HEK293 (cell line): ENCODE measurements around the gene CDX2.

Experiments used
- CTCF ChIA-PET: fragments of 350-600 bp; formaldehyde crosslinking; extraction: SDS; loops from one replicate; lab custom pipeline; 2021; ENCODE audit warnings: antibody characterized with exemption; lab: Yijun Ruan, JAX
- POLR2A ChIA-PET: fragments of 300-600 bp; formaldehyde crosslinking; extraction: SDS; loops from one replicate; lab custom pipeline; 2020; ENCODE audit warnings: antibody characterized with exemption, inconsistent platforms; lab: Yijun Ruan, JAX
- H3K27ac ChIP-seq: fragments of 200-500 bp; sonication (Bioruptor generic); 2 replicates; pipeline ENCODE4 v1.5.1; 2014; ENCODE audit warnings: low read depth, low read length, control low read depth, inconsistent platforms; ENCODE audit errors: extremely low read depth
- H3K36me3 ChIP-seq, 2 experiments: fragments of 200-500 bp in 1 of 2; sonication (Bioruptor generic) in 1 of 2; 1 replicate in 1 of 2; 2 replicates in 1 of 2; pipeline ENCODE4 v1.5.1; 2014 to 2017; ENCODE audit warnings: inconsistent platforms in 2 of 2, low read length in 2 of 2; ENCODE audit not compliant: control insufficient read depth in 2 of 2, insufficient read depth in 1 of 2
- H3K4me1 ChIP-seq: fragments of 200-500 bp; sonication (Bioruptor generic); 2 replicates; pipeline ENCODE4 v1.5.1; 2014; ENCODE audit warnings: mild to moderate bottlenecking, low read length, inconsistent platforms; ENCODE audit not compliant: control insufficient read depth, insufficient read depth
- H3K4me3 ChIP-seq: 2 replicates; pipeline ENCODE4 v1.5.1; 2011; ENCODE audit warnings: low read depth, mild to moderate bottlenecking, control low read depth, low read length, moderate library complexity
- H3K9me3 ChIP-seq: fragments of 200-500 bp; sonication (Bioruptor generic); 2 replicates; pipeline ENCODE4 v1.5.1; 2014; ENCODE audit warnings: low read depth, low read length, inconsistent platforms; ENCODE audit not compliant: control insufficient read depth, insufficient read depth
- GLIS1 ChIP-seq: fragments of 450-650 bp; formaldehyde crosslinking; IDR thresholded peaks from 2 replicates; pipeline ENCODE4 v1.5.1; 2016; ENCODE audit warnings: missing biosample characterization, missing genetic modification characterization
- YY2 ChIP-seq: fragments of 450-650 bp; formaldehyde crosslinking; IDR thresholded peaks from 2 replicates; pipeline ENCODE4 v1.5.1; 2016; ENCODE audit warnings: missing biosample characterization, missing genetic modification characterization
- ZBTB20 ChIP-seq: fragments of 450-650 bp; formaldehyde crosslinking; IDR thresholded peaks from 2 replicates; pipeline ENCODE4 v1.5.1; 2016; ENCODE audit warnings: missing biosample characterization, missing genetic modification characterization
- ZBTB8A ChIP-seq: fragments of 450-650 bp; formaldehyde crosslinking; IDR thresholded peaks from 2 replicates; pipeline ENCODE4 v1.5.1; 2016; ENCODE audit warnings: missing biosample characterization, missing genetic modification characterization
- ZFP37 ChIP-seq: fragments of 450-650 bp; formaldehyde crosslinking; IDR thresholded peaks from 2 replicates; pipeline ENCODE4 v1.5.1; 2016; ENCODE audit warnings: missing biosample characterization, missing genetic modification characterization
- ZNF335 ChIP-seq: fragments of 450-650 bp; formaldehyde crosslinking; conservative IDR thresholded peaks from 2 replicates; pipeline ENCODE4 v1.5.1; 2016; ENCODE audit warnings: missing biosample characterization, missing genetic modification characterization
- ZNF394 ChIP-seq: fragments of 450-650 bp; formaldehyde crosslinking; IDR thresholded peaks from 2 replicates; pipeline ENCODE4 v1.5.1; 2016; ENCODE audit warnings: missing biosample characterization, missing genetic modification characterization, mild to moderate bottlenecking, moderate library complexity, borderline replicate concordance
- ZNF555 ChIP-seq: fragments of 450-650 bp; formaldehyde crosslinking; conservative IDR thresholded peaks from 2 replicates; pipeline ENCODE4 v1.5.1; 2017; ENCODE audit warnings: missing biosample characterization, mild to moderate bottlenecking, missing genetic modification characterization, inconsistent platforms
- ZNF624 ChIP-seq: fragments of 450-650 bp; formaldehyde crosslinking; IDR thresholded peaks from 2 replicates; pipeline ENCODE4 v1.5.1; 2017; ENCODE audit warnings: missing biosample characterization, missing genetic modification characterization
- ZNF707 ChIP-seq: fragments of 450-650 bp; formaldehyde crosslinking; IDR thresholded peaks from 2 replicates; pipeline ENCODE4 v1.5.1; 2016; ENCODE audit warnings: missing biosample characterization, missing genetic modification characterization
- ZNF792 ChIP-seq: fragments of 450-650 bp; formaldehyde crosslinking; IDR thresholded peaks from 2 replicates; pipeline ENCODE4 v1.5.1; 2016; ENCODE audit warnings: missing biosample characterization, missing genetic modification characterization
- ZSCAN30 ChIP-seq: fragments of 450-650 bp; IDR thresholded peaks from 2 replicates; pipeline ENCODE4 v1.5.1; 2018; ENCODE audit warnings: missing biosample characterization, mild to moderate bottlenecking, missing genetic modification characterization, moderate library complexity
- TF ChIP-seq, protein P1 (sequence below): fragments of 450-650 bp; formaldehyde crosslinking; IDR thresholded peaks from 2 replicates; pipeline ENCODE4 v1.5.1; 2016; ENCODE audit warnings: missing biosample characterization, missing genetic modification characterization
- TF ChIP-seq, protein P2 (sequence below): fragments of 450-650 bp; formaldehyde crosslinking; IDR thresholded peaks from 2 replicates; pipeline ENCODE4 v1.5.1; 2016; ENCODE audit warnings: missing biosample characterization, missing genetic modification characterization
- TF ChIP-seq, protein P3 (sequence below): fragments of 450-650 bp; formaldehyde crosslinking; IDR thresholded peaks from 2 replicates; pipeline ENCODE4; 2016; ENCODE audit warnings: missing biosample characterization, missing genetic modification characterization
- TF ChIP-seq, protein P4 (sequence below): fragments of 450-650 bp; formaldehyde crosslinking; IDR thresholded peaks from 2 replicates; pipeline ENCODE4 v1.5.1; 2016; ENCODE audit warnings: missing biosample characterization, missing genetic modification characterization
- TF ChIP-seq, protein P5 (sequence below): fragments of 450-650 bp; formaldehyde crosslinking; IDR thresholded peaks from 2 replicates; pipeline ENCODE4 v1.5.1; 2016; ENCODE audit warnings: missing biosample characterization, missing genetic modification characterization, low read depth
- TF ChIP-seq, protein P6 (sequence below): fragments of 450-650 bp; formaldehyde crosslinking; IDR thresholded peaks from 2 replicates; pipeline ENCODE4 v1.5.1; 2016; ENCODE audit warnings: missing biosample characterization, missing genetic modification characterization

CDX2 gene

DNA sequence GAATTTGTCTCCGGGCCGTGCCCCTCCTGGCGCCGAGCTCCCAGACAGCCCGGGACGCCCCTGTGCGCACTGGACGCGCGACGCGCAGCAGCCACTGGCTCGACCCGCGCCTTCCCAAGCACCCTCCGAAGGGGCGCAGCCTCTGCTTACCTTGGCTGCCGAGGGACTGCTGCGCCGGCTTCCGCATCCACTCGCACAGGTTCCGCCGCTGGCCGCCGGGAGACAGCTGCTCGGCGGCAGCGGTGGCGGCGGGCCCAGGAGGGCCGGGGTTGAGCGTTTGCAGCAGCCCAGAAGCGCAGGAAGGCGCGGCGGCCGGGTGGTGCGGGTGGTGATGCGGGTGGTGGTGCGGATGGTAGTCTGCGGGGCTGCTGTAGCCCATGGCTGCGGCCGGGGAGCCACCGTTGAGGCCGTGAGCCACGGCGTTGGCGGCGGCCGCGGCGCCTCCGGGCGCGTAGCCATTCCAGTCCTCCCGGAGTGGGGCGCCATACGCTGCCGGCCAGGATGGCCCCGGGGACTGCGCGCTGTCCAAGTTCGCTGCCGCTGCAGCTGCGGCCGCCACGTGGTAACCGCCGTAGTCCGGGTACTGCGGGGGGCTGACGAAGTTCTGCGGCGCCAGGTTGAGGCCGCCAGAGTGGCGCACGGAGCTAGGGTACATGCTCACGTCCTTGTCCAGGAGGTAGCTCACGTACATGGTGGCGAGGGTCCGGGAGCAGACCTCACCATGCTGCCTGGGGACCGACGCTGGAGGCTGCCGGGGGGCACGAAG is 616 bp downstream of the CDX2 start (continued):
- peak; percentile 60; the same call in 1 of the 2 replicates for TF ChIP-seq YY2 (tag by site-specific recombination)
- TF ChIP-seq, protein P1, sequence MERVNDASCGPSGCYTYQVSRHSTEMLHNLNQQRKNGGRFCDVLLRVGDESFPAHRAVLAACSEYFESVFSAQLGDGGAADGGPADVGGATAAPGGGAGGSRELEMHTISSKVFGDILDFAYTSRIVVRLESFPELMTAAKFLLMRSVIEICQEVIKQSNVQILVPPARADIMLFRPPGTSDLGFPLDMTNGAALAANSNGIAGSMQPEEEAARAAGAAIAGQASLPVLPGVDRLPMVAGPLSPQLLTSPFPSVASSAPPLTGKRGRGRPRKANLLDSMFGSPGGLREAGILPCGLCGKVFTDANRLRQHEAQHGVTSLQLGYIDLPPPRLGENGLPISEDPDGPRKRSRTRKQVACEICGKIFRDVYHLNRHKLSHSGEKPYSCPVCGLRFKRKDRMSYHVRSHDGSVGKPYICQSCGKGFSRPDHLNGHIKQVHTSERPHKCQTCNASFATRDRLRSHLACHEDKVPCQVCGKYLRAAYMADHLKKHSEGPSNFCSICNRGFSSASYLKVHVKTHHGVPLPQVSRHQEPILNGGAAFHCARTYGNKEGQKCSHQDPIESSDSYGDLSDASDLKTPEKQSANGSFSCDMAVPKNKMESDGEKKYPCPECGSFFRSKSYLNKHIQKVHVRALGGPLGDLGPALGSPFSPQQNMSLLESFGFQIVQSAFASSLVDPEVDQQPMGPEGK (tag by site-specific recombination), result peak; percentile 75; the same call in 1 of the 2 replicates
- TF ChIP-seq, protein P2, sequence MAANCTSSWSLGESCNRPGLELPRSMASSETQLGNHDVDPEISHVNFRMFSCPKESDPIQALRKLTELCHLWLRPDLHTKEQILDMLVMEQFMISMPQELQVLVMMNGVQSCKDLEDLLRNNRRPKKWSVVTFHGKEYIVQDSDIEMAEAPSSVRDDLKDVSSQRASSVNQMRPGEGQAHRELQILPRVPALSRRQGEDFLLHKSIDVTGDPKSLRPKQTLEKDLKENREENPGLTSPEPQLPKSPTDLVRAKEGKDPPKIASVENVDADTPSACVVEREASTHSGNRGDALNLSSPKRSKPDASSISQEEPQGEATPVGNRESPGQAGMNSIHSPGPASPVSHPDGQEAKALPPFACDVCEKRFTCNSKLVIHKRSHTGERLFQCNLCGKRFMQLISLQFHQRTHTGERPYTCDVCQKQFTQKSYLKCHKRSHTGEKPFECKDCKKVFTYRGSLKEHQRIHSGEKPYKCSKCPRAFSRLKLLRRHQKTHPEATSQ, result peak; percentile 49; the same call in 1 of the 2 replicates
- peak; percentile 41; the same call in 1 of the 2 replicates for TF ChIP-seq ZNF792
- peak; percentile 73; the same call in 1 of the 2 replicates for TF ChIP-seq ZBTB20 (tag by site-specific recombination)
- TF ChIP-seq, protein P3, sequence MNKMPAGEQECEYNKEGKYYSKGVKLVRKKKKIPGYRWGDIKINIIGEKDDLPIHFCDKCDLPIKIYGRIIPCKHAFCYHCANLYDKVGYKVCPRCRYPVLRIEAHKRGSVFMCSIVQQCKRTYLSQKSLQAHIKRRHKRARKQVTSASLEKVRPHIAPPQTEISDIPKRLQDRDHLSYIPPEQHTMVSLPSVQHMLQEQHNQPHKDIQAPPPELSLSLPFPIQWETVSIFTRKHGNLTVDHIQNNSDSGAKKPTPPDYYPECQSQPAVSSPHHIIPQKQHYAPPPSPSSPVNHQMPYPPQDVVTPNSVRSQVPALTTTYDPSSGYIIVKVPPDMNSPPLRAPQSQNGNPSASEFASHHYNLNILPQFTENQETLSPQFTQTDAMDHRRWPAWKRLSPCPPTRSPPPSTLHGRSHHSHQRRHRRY (tag by site-specific recombination), result no peak
- TF ChIP-seq ZFP37 (tag by site-specific recombination), result peak; percentile 81; the same call in 1 of the 2 replicates
- TF ChIP-seq GLIS1 (tag by site-specific recombination), result peak; percentile 49; the same call in 1 of the 2 replicates
- peak; percentile 22; the same call in 1 of the 2 replicates for TF ChIP-seq ZNF394
- peak; percentile 52; the same call in 1 of the 2 replicates for TF ChIP-seq ZNF335
- TF ChIP-seq, protein P4, sequence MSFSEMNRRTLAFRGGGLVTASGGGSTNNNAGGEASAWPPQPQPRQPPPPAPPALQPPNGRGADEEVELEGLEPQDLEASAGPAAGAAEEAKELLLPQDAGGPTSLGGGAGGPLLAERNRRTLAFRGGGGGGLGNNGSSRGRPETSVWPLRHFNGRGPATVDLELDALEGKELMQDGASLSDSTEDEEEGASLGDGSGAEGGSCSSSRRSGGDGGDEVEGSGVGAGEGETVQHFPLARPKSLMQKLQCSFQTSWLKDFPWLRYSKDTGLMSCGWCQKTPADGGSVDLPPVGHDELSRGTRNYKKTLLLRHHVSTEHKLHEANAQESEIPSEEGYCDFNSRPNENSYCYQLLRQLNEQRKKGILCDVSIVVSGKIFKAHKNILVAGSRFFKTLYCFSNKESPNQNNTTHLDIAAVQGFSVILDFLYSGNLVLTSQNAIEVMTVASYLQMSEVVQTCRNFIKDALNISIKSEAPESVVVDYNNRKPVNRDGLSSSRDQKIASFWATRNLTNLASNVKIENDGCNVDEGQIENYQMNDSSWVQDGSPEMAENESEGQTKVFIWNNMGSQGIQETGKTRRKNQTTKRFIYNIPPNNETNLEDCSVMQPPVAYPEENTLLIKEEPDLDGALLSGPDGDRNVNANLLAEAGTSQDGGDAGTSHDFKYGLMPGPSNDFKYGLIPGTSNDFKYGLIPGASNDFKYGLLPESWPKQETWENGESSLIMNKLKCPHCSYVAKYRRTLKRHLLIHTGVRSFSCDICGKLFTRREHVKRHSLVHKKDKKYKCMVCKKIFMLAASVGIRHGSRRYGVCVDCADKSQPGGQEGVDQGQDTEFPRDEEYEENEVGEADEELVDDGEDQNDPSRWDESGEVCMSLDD, result peak; percentile 85
- no peak for TF ChIP-seq ZNF624 (tag by site-specific recombination)
- TF ChIP-seq ZNF707 (tag by site-specific recombination), result no peak
- TF ChIP-seq ZSCAN30 (tag by site-specific recombination), result no peak

DNA sequence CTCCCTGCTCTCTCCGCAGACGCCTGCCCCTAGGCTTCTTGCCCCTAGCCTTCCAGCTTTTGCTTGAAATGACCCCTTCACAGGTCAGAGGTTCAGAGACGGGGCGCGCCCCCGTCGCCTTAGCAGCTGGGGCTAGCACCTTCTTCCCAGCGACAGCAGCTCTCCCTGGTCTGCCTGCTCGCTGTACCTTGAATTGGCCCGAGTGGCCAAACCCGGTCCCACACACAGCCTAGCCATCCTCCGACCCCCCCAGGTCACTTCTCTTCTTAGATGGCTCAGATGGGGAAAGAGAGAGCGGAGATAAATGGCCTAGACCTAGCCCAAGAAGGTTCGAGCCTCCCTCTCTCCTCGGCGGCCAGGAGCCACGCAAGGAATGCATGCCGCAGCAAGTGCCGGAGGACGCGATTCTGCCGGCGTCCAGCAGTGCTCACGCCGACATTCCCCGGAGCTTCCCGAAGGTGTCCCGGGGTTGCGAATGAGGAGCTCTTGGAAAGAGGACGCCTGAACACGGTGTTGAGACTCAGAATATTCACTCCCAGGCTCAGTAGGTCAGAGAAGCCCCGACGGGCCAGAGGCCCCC is 1.3 kb downstream of the CDX2 start:
- no peaks in the 10 kb centered on the region for H3K4me1 ChIP-seq
- no peaks in the 10 kb centered on the region for H3K9me3 ChIP-seq
- peak overlapping the region; percentile 81; the same call in 1 of the 2 replicates for H3K27ac ChIP-seq
- H3K36me3 ChIP-seq, result peaks cover 0 to 20% of the 10 kb centered on the region in 2 experiments; a peak in 2 of 3 replicates
- ChIA-PET POLR2A (no interaction called here), CTCF (interaction anchor here (0.5 to 1.3 kb wide), 5 partner anchors 9 to 433 kb away, joined by 3 to 5 read pairs (median 4); no protein-coding TSS in a partner anchor)
- peak overlapping the region; percentile 47 for H3K4me3 ChIP-seq
- TF ChIP-seq, protein P5, sequence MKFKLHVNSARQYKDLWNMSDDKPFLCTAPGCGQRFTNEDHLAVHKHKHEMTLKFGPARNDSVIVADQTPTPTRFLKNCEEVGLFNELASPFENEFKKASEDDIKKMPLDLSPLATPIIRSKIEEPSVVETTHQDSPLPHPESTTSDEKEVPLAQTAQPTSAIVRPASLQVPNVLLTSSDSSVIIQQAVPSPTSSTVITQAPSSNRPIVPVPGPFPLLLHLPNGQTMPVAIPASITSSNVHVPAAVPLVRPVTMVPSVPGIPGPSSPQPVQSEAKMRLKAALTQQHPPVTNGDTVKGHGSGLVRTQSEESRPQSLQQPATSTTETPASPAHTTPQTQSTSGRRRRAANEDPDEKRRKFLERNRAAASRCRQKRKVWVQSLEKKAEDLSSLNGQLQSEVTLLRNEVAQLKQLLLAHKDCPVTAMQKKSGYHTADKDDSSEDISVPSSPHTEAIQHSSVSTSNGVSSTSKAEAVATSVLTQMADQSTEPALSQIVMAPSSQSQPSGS (tag by site-specific recombination), result no peak
- TF ChIP-seq, protein P6, sequence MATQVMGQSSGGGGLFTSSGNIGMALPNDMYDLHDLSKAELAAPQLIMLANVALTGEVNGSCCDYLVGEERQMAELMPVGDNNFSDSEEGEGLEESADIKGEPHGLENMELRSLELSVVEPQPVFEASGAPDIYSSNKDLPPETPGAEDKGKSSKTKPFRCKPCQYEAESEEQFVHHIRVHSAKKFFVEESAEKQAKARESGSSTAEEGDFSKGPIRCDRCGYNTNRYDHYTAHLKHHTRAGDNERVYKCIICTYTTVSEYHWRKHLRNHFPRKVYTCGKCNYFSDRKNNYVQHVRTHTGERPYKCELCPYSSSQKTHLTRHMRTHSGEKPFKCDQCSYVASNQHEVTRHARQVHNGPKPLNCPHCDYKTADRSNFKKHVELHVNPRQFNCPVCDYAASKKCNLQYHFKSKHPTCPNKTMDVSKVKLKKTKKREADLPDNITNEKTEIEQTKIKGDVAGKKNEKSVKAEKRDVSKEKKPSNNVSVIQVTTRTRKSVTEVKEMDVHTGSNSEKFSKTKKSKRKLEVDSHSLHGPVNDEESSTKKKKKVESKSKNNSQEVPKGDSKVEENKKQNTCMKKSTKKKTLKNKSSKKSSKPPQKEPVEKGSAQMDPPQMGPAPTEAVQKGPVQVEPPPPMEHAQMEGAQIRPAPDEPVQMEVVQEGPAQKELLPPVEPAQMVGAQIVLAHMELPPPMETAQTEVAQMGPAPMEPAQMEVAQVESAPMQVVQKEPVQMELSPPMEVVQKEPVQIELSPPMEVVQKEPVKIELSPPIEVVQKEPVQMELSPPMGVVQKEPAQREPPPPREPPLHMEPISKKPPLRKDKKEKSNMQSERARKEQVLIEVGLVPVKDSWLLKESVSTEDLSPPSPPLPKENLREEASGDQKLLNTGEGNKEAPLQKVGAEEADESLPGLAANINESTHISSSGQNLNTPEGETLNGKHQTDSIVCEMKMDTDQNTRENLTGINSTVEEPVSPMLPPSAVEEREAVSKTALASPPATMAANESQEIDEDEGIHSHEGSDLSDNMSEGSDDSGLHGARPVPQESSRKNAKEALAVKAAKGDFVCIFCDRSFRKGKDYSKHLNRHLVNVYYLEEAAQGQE (tag by site-specific recombination), result 0 out of 2 replicates have a peak, but pooled peaks have one; percentile 14
- no peak for TF ChIP-seq ZBTB8A
- no peak for TF ChIP-seq ZNF555 (tag by site-specific recombination)
